ENCODE measurements around the gene TTL.
"Not testable (repeated sequence)": the region's sequence is repeated elsewhere in the genome, so short reads cannot be mapped to it uniquely, and the experiment has no call there.

- TF ChIP-seq CTCF (IDR thresholded peaks at IDR 0.05; ENCODE audit: borderline replicate concordance, extremely low read depth, low read length, poor library complexity, severe bottlenecking): peak; percentile 48
- TF ChIP-seq EZH2 (IDR thresholded peaks at IDR 0.05; ENCODE audit: borderline replicate concordance, low read depth, low read length, severe bottlenecking): not testable (repeated sequence)
These were observed 19.0 kb downstream of the TTL start for GRCh38 chr2:112500850-112501484.
